Stimulated activated CD4-positive, alpha-beta T cell treated with anti-CD3 and anti-CD28 coated beads, Interleukin-1b, Interleukin-23, amount 100 ng/mL, for 24 hours (primary cell): Measurements from ENCODE around the gene LINC01488.

Source experiments
- DNase-seq, 4 experiments: peaks; one replicate each; pipeline ENCODE4 v3.0.0-alpha.2; 2020; ENCODE audit warnings: low read depth in 4 of 4, low spot score in 1 of 4

LINC01488 gene

GRCh38 chr11:69481393-69481844 lies at the start of gene LINC01488:
Gene LINC01488 (plus strand): TSS chr11:69481663.
- no peak for DNase-seq

DNA sequence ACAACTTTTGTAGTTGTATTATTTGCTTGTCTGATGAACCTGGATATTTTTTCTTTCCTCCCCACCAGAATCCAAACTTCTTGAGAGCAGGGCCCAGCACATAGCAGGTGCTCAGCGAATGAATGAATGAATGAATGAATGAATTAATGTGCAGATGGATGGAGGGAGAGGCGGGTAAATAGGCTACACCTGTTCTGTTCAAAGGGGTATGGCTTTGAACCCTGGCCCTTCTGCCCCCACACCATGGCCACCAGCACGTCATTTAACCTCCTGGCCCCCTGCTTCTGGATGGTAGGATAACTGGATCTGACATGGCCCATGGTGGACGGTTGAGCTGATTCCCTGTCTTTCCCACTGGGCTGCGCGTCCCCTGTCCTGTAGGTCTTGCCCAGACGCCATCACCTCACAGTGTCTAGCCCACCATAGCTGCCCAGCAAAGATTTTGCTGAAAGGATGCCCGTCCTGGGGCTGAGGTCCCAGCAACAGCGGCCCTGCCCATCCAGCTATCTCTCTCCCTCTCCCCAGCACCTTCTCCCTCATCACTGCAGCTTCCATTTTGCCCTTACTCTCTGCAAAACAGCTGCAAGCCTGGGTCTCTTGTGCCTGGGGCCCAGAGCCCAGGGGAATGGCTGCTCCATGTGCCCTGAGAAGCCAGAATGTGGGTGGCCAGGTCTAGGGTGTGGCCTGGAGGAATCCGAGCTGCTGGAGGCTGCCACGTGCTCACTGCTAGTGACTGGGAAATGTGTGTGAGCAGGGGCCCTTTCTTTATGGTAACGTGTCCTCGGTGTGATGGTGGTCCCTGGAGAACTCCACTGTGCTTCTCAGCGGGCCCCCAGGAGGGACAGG lies 49.3 kb upstream of the LINC01488 start:
- DNase-seq, result no peak

GRCh38 chr11:69433741-69434140 lies 47.7 kb upstream of the LINC01488 start:
- DNase-seq, result no peak

- no peak for DNase-seq
Measured at GRCh38 chr11:69434471-69434931, 47.0 kb upstream of the LINC01488 start.

- no peak for DNase-seq
Measured at GRCh38 chr11:69435161-69435986, 46.1 kb upstream of the LINC01488 start.

DNA sequence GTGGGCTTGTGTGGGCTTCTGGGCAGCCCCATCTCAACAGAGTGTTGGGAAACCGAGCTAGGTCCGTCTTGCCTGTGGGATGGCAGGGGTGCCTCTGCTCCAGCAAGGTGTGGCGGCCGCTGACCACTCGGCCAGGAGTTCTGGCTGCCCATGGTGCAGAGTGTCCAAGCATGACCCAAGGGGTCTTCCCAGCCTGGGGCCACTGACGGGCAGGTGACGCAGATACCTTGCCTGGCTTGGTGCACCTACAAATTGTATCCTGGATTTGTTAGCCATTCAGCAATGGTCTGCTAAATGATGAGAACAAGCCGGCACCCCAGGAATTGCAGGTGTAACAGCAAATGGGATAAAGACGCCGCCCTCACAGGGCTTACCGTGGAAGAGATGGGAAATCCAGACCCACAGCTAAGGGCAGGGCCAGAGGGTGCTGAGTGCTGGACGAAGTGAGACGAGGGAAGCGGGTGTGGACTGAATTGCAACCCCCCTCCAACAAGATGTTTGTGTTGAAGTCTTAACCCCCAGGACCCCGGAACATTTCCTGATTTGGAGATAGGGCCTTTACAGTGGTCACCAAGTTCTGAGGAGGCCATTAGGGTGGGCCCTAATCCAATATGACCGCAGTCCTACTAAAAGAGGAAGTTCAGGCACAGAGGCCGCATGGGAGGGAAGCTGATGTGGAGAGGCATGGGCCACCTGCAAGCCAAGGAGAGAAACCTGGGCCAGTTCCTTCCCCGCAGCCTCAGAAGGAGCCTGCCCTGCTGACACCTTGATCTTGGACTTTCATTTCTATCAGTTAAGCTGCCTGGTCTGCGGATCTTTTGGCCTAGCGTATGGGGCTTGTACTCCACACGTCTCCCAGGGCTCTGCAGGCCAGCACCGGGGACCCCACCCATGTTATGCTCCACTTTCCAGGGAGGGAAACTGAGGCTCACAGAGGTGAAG lies 45.2 kb upstream of the LINC01488 start:
- DNase-seq, result no peak

- no peak for DNase-seq
Measured at GRCh38 chr11:69437001-69437875, 44.2 kb upstream of the LINC01488 start.

DNA sequence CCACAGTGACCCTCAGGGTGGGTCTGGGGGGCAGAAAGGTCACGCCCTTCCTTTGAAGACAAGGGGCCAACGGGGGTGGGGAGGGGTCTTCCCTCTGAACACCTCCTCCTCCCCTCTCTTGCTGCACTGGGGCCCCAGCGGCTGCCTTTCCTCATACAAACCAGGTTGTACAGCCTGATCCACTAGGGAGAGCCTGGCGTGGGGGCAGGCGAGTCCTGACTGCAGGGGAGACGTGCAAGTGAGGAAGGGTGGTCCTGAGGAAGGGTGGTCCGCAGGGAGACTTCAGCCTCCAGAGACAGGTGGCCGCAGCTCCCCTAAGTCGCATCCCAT lies 43.6 kb upstream of the LINC01488 start:
- DNase-seq, result no peak

DNA sequence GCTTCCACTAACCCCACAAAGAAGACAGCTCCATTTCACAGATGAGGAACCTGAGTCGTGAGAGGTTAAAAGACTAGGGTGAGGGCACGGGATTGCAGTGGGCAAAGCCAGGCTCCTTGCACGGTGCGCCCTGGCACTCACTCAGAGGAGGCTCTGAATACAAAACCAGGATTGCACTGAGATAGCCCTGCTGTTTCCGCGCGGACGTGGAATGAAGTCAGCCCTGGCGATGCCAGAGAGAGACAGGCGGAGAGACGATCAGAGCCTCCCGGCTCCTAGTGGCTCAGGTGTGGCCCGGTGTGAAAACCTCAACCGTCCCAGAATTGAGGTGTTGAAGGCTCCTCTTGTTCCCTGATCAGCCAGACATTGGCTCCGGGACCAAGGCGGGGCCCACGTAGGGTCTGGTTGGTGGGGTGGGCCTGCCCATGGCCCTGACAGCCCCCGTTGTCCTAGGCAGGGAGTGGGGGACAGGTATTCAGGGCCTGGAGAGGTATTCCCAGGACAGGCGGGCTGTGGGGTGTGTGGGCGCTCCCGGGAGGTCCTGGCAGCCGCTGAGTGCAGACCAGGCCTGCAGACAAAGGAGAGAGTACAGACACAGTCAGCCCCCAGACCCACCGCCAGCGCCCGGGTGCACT lies 43.1 kb upstream of the LINC01488 start:
- DNase-seq, result no peak

GRCh38 chr11:69439127-69439526 lies 42.3 kb upstream of the LINC01488 start:
- no peak for DNase-seq

GRCh38 chr11:69439651-69440464 lies 41.6 kb upstream of the LINC01488 start:
- no peak for DNase-seq

- no peak for DNase-seq
Measured at GRCh38 chr11:69440876-69441275, 40.6 kb upstream of the LINC01488 start.

DNA sequence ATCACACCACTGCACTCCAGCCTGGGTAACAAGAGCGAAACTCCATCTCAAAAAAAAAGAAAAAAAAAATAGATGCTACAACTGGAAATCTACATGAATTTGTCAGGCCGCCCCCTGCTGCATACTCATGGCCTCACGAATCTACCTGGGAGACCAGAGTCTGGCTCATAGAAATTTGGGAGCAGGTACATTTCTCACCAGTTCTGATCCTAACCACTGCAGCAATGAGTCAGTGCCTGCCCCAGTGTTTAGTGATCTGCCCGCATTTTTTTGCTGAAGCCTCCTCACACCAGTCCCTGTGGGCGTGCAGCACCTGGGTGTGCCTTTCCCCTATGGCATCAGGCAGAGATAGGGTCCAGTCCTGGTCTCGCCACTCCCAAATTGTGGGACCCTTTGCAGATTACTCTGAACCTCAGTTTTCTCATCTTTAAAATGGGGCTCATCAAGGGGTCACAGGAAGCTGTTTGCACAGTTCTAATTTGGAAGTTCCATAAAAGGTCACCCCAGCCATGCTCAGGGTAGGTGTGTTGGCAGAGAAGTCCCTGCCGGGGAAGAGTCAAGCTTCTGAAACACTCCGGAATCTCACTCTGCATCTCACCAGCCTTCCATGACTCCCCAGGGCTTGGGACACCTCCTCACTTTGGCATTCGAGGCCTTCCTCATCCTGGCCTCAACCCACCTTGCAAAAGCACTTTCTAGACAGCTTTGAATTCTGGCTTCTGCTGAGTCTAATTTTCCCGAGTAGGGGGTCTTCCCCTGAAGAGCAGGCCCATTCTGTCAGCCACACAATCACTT lies 39.3 kb upstream of the LINC01488 start:
- DNase-seq, result no peak

GRCh38 chr11:69442807-69443137 lies 38.7 kb upstream of the LINC01488 start:
- no peak for DNase-seq

DNA sequence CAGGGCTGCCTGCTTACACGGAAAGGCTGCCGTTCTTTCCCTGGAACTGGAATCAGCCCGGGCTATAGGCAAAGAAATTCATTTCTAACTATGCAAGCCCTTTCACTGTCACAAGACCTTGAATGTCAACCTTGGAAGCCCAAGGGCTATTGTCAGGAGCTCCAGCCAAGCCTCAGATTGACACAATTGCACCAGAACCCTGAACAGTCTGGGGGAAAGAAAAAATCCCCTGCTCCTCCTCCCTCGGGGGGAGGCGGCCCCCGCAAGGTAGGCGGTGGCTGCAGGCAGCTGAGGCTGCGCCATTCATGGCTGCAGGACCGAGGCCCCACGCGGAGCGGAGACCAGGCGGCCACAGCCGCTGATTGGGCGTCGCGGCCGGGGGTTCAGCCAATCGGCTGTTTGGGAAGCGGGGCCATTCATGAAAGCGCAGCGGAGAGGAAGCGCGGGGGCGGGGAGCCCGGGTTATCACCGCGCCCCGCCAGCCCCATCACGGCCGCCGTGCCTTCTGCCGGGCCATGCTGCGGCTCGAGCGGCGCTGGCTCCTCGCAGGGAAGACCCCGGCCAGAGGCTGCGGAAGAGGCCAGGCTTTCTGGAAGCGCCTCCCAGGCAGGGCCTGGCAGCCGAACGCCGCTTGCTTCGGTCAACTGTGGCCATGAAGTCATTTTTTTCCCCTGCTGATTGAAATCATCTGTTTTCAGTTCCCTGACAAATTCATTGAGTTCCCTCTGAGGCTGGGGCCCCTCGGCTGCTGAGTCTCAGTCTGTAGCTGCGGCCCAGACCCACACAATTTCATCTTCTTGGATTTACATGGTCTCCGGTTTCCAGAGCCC lies 38.1 kb upstream of the LINC01488 start:
- DNase-seq, result peak; percentile 30 to 77 (median 62)

- no peak for DNase-seq
Measured at GRCh38 chr11:69443968-69444364, 37.5 kb upstream of the LINC01488 start.
